Activated B cell treated with CpG ODN at 0.5 μM for 24 hours (primary cell): Measurements from ENCODE around the gene TTC21A. TPM values are rescaled to one million over a fixed set of nuclear protein-coding genes. Genes with fewer than 3 reads are reported as not detected.

Experiments
- ATAC-seq: fragments of 200-7000 bp; cut with Tn5 transposase; one replicate; pipeline ENCODE4 v1.10.0; 2021; ENCODE audit warnings: low read depth, mild to moderate bottlenecking, moderate library complexity
- CTCF ChIA-PET: fragments of 350-600 bp; sonication (Branson Sonifier 250); formaldehyde crosslinking; loops from one replicate; lab custom pipeline; 2021; ENCODE audit warnings: antibody characterized with exemption; lab: Charles Lee
- POLR2A ChIA-PET: fragments of 350-600 bp; sonication (Branson Sonifier 250); formaldehyde crosslinking; loops from one replicate; lab custom pipeline; 2021; ENCODE audit warnings: antibody characterized with exemption; lab: Charles Lee
- DNase-seq: peaks from one replicate; pipeline ENCODE4 v3.0.0; 2022
- H3K27ac Mint-ChIP-seq: one replicate; pipeline ENCODE4 v1.8.0; 2020; ENCODE audit warnings: mixed read lengths
- H3K27me3 Mint-ChIP-seq: one replicate; pipeline ENCODE4 v1.8.0; 2021; ENCODE audit warnings: mixed read lengths
- H3K36me3 Mint-ChIP-seq: one replicate; pipeline ENCODE4 v1.8.0; 2021; ENCODE audit warnings: low read depth, mixed read lengths
- H3K4me1 Mint-ChIP-seq: one replicate; pipeline ENCODE4 v1.8.0; 2021; ENCODE audit warnings: mixed read lengths
- H3K4me3 Mint-ChIP-seq: one replicate; pipeline ENCODE4 v1.8.0; 2020; ENCODE audit warnings: mild to moderate bottlenecking, mixed read lengths
- H3K9me3 Mint-ChIP-seq: one replicate; pipeline ENCODE4 v1.8.0; 2020; ENCODE audit warnings: mixed read lengths
- intact Hi-C: fragments of 100-400 bp; cut with micrococcal nuclease; formaldehyde crosslinking; loops from one replicate; pipeline ENCODE4 v1.15.1; 2024
- total RNA-seq: library from RNA; stranded (reverse); gene quantifications from 2 replicates; pipeline ENCODE4 v1.2.3, GENCODE V29; 2022
- TF ChIP-seq, protein P1 (sequence below): fragments of 200-600 bp; IDR thresholded peaks from one replicate; pipeline ENCODE4 v1.8.0; 2022; ENCODE audit warnings: antibody characterized with exemption, mild to moderate bottlenecking

TTC21A gene
- total RNA-seq, 1 donor from 2014 or later, result 15.9 TPM

DNA sequence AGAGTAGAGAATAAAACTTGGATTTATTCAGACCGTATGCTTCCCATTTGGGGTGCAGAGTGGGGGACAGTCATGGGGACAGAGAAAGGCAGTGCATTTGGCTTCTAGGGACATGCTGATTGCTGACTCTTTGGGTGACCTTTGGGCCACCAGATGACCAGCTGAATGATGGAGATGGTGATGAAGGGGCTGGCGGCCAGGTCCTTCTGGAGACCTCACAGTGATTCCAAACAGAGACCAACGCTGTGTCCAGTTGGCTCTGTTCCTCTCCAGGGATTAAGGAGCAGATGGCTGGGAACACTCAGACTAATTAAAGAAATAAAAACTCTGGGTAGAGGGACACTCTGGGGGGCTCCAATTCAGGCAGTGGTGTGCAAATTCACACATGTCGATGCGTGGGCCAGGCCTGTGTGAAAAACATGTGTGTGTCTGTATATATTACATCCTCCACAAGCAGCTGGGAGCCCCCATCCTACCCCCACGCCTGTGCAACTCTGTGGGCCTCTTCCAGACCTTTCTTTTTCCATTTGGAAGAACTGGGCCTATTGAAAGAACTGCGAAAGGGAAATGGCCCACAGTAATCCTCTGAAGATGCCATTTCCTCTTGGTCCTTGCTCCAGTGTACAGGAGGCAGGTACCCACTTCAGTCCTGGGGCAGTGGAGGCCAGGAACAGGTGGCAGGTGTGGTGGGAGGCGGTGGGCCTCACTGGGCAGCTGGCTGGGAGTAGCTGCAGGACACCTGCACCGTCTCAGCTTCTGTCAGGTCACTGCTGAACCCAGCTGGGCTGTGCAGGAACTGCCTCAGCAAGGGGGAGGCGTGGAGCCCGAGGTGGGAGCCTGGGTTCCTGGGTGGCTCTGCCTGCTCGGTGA is 76.0 kb downstream of the TTC21A start:
- ChIA-PET CTCF (interaction anchor here (1.2 to 14.8 kb wide), 3 partner anchors 105 to 119 kb away, joined by 3 to 585 read pairs (median 5); no protein-coding TSS in a partner anchor), POLR2A (no interaction called here)
- Mint-ChIP-seq H3K9me3 (no peaks in the 10 kb centered on the region), H3K36me3 (no peaks in the 10 kb centered on the region), H3K27me3 (no peaks in the 10 kb centered on the region), H3K4me3 (no peak overlapping the region), H3K27ac (no peak overlapping the region), H3K4me1 (peaks cover 25% of the 10 kb centered on the region)
- DNase-seq (no peak), ATAC-seq (no peak)
- intact Hi-C loops, result no loop called here
- TF ChIP-seq, protein P1, sequence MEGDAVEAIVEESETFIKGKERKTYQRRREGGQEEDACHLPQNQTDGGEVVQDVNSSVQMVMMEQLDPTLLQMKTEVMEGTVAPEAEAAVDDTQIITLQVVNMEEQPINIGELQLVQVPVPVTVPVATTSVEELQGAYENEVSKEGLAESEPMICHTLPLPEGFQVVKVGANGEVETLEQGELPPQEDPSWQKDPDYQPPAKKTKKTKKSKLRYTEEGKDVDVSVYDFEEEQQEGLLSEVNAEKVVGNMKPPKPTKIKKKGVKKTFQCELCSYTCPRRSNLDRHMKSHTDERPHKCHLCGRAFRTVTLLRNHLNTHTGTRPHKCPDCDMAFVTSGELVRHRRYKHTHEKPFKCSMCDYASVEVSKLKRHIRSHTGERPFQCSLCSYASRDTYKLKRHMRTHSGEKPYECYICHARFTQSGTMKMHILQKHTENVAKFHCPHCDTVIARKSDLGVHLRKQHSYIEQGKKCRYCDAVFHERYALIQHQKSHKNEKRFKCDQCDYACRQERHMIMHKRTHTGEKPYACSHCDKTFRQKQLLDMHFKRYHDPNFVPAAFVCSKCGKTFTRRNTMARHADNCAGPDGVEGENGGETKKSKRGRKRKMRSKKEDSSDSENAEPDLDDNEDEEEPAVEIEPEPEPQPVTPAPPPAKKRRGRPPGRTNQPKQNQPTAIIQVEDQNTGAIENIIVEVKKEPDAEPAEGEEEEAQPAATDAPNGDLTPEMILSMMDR, result no peak

DNA sequence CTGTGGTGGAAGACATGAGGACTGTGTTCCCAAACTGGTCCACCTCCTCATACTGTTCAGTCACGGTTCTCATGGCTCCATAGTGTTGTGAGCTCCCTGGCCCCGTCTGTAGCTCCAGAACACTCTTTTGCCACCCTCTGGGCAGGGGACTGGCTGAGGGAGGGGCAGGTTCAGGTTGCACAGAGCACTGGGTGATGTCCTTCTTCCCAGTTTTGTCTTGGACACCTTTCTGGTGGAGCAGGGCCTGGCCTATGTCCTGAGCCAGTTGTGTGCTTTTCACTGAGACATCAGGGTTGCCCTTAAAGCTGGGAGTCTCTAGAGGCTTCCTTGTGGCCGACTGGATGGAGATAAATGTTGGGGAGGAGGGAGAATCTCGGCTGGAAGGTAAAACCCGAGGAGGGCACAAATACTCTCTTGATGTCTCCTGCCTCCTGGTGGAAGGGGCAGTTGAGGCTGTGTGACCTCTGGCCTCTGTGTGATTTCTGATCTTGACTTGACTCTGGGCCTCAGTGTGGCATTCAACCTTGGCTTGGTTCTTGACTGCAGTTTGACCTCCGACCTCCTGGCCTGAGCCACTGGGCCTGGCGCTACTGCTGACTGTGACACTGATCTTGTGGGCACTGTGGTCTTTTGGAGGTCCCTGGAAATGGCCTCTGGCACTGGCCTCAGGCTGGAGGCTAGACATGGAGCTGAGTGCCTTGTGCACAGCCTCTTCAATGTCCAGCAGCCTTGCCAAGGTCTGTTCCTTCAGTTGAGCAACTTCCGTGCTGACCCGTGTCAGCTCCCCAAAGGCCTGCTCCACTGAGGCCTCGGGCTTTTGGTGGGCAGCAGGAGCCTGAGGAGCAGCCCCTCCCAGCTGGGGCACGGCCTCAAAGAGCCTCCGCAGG is 76.8 kb downstream of the TTC21A start:
- Mint-ChIP-seq H3K4me3 (no peak overlapping the region), H3K27ac (no peak overlapping the region), H3K9me3 (no peaks in the 10 kb centered on the region), H3K27me3 (no peaks in the 10 kb centered on the region), H3K36me3 (no peaks in the 10 kb centered on the region), H3K4me1 (peaks cover 18% of the 10 kb centered on the region)
- intact Hi-C loops, result no loop called here
- TF ChIP-seq, protein P1, result no peak
- DNase-seq, result no peak
- ChIA-PET CTCF (interaction anchor here (1.2 to 14.8 kb wide), 2 partner anchors 106 to 118 kb away, joined by 3 to 585 read pairs; no protein-coding TSS in a partner anchor), POLR2A (no interaction called here)
- ATAC-seq, result no peak

GRCh38 chr3:39184968-39185285 is 77.4 kb downstream of the TTC21A start:
- Mint-ChIP-seq H3K9me3 (no peaks in the 10 kb centered on the region), H3K4me1 (peaks cover 18% of the 10 kb centered on the region), H3K27me3 (no peaks in the 10 kb centered on the region), H3K36me3 (no peaks in the 10 kb centered on the region), H3K4me3 (no peak overlapping the region), H3K27ac (no peak overlapping the region)
- intact Hi-C loops, result no loop called here
- ChIA-PET CTCF (interaction anchor here (1.2 to 14.8 kb wide), 2 partner anchors 105 to 117 kb away, joined by 3 to 585 read pairs; no protein-coding TSS in a partner anchor), POLR2A (no interaction called here)
- DNase-seq (no peak), ATAC-seq (no peak)
- TF ChIP-seq, protein P1, result no peak

DNA sequence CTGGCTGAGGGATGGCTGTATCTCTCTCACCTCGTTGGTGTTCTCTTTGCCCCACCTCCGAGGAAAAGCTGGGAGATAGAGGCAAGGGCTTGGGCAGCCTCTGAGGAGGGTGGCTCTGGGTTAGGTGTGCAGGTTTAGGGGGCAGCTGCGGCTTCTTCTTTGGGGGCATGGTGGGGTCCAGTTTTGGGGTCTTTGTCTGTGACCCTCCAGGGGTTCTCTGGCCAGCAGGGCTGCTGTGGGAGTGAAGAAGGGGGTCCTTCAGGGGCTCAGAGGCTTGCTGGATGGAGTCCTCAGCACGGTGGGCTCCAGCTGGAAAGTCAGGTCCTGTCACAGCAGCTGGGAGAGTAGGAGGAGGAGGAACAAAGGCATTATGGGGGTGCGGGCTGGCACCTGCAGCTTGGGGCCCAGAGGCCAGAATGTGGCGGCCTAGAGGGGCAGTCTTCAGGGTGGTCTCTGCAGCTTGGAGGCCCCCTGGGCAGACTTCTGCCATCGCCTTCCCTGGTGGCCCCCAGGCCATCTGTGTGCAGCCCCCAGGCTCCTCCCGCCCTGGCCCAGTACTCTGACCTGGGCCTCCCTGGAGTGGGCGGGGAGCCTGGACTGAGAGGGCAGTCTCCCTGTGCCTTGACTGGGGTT is 78.0 kb downstream of the TTC21A start:
- Mint-ChIP-seq H3K4me1 (peaks cover 15% of the 10 kb centered on the region), H3K36me3 (no peaks in the 10 kb centered on the region), H3K27me3 (no peaks in the 10 kb centered on the region), H3K4me3 (no peak overlapping the region), H3K9me3 (no peaks in the 10 kb centered on the region), H3K27ac (no peak overlapping the region)
- CTCF ChIA-PET, result interaction anchor here (14.8 kb wide), 1 partner anchor 105 kb away, joined by 585 read pairs; no protein-coding TSS in a partner anchor
- ATAC-seq (no peak), DNase-seq (no peak)
- POLR2A ChIA-PET, result no interaction called here
- intact Hi-C loops, result no loop called here
- TF ChIP-seq, protein P1, result no peak
